Stimulated activated CD8-positive, alpha-beta memory T cell treated with anti-CD3 and anti-CD28 coated beads, Interleukin-7, amount 100 ng/mL, for 24 hours (primary cell): ENCODE results near the gene NEDD8.

ENCODE experiments used
- DNase-seq: peaks from one replicate; pipeline ENCODE4 v3.0.0-alpha.2; 2020; ENCODE audit warnings: low read depth

Gene NEDD8

GRCh38 chr14:24196071-24197055 lies 35.8 kb downstream of the NEDD8 start:
- no peak for DNase-seq

- peak; percentile 69 for DNase-seq
Observed at GRCh38 chr14:24195186-24196070, 36.7 kb downstream of the NEDD8 start, which contains the start of gene TM9SF1. TSS of gene TM9SF1 (minus strand) at chr14:24195441. CDS start at chr14:24195019, 422 bp downstream.

GRCh38 chr14:24194873-24195185 lies 37.3 kb downstream of the NEDD8 start:
- no peak for DNase-seq

- no peak for DNase-seq
Observed at GRCh38 chr14:24194186-24194872, 37.8 kb downstream of the NEDD8 start.

- DNase-seq, result no peak
Observed at GRCh38 chr14:24192933-24193332, 39.2 kb downstream of the NEDD8 start.

GRCh38 chr14:24190416-24190815 lies 41.8 kb downstream of the NEDD8 start:
- DNase-seq, result no peak

GRCh38 chr14:24189460-24189859 lies 42.7 kb downstream of the NEDD8 start:
- no peak for DNase-seq

GRCh38 chr14:24189059-24189375 lies 43.1 kb downstream of the NEDD8 start:
- no peak for DNase-seq

- peak; percentile 90 for DNase-seq
Observed at GRCh38 chr14:24188251-24189058, 43.7 kb downstream of the NEDD8 start, which contains the start of gene IPO4. TSS of gene IPO4 (minus strand) at chr14:24188816. CDS start at chr14:24188787, 29 bp downstream.

GRCh38 chr14:24187539-24187915 lies 44.6 kb downstream of the NEDD8 start:
- no peak for DNase-seq

GRCh38 chr14:24186831-24187538 lies 45.2 kb downstream of the NEDD8 start:
- DNase-seq, result no peak

- DNase-seq, result no peak
Observed at GRCh38 chr14:24185741-24186140, 46.4 kb downstream of the NEDD8 start.

- no peak for DNase-seq
Observed at GRCh38 chr14:24185026-24185425, 47.1 kb downstream of the NEDD8 start.

GRCh38 chr14:24184104-24184970 lies 47.8 kb downstream of the NEDD8 start:
- DNase-seq, result no peak

GRCh38 chr14:24183014-24183481 lies 49.1 kb downstream of the NEDD8 start:
- DNase-seq, result no peak

- DNase-seq, result no peak
Observed at GRCh38 chr14:24182110-24182882, 49.9 kb downstream of the NEDD8 start.

GRCh38 chr14:24181371-24182077 lies 50.6 kb downstream of the NEDD8 start:
- DNase-seq, result no peak
